Loucy (cell line): ENCODE measurements around the gene SH3YL1.

Experiments
- CTCF ChIP-seq: fragments of 200-600 bp; sonication (generic); conservative IDR thresholded peaks from 2 replicates; pipeline ENCODE4 v1.5.1; 2014; ENCODE audit warnings: mild to moderate bottlenecking, antibody characterized with exemption, low read length
- EZH2phosphoT487 ChIP-seq: fragments of 200-600 bp; IDR thresholded peaks from 2 replicates; pipeline ENCODE4 v1.6.1; 2018; ENCODE audit warnings: antibody characterized with exemption, mild to moderate bottlenecking, moderate library complexity, borderline replicate concordance

GRCh38 chr2:256094-256493 is 7.7 kb downstream of the SH3YL1 start:
- TF ChIP-seq CTCF: no peak
- no peak for TF ChIP-seq EZH2phosphoT487
